ENCODE data around the gene CAMK1D.
"Not testable (repeated sequence)": the region's sequence is repeated elsewhere in the genome, so short reads cannot be mapped to it uniquely, and the experiment has no call there.

The CAMK1D gene

GRCh38 chr10:12735843-12736462 is 386.6 kb downstream of the CAMK1D start:
- Histone ChIP-seq H3K27me3 (ENCODE audit: control insufficient read depth, insufficient read depth, low read length) (no peaks in the 10 kb centered on the region), H3K9ac (ENCODE audit: low read length) (no peak overlapping the region), H3K4me3 (ENCODE audit: low read length) (no peak overlapping the region), H3K9me3 (ENCODE audit: control insufficient read depth, low read length) (no peaks in the 10 kb centered on the region), H3K36me3 (ENCODE audit: control insufficient read depth, insufficient read depth, low read length) (no peaks in the 10 kb centered on the region), H3K4me1 (ENCODE audit: control insufficient read depth, insufficient read depth, low read length) (no peaks in the 10 kb centered on the region)

GRCh38 chr10:12740813-12741212 is 391.5 kb downstream of the CAMK1D start:
- Histone ChIP-seq H3K4me1 (ENCODE audit: control insufficient read depth, insufficient read depth, low read length) (no peaks in the 10 kb centered on the region), H3K9me3 (ENCODE audit: control insufficient read depth, low read length) (no peaks in the 10 kb centered on the region), H3K36me3 (ENCODE audit: control insufficient read depth, insufficient read depth, low read length) (no peaks in the 10 kb centered on the region), H3K4me3 (ENCODE audit: low read length) (no peak overlapping the region), H3K27me3 (ENCODE audit: control insufficient read depth, insufficient read depth, low read length) (no peaks in the 10 kb centered on the region), H3K9ac (ENCODE audit: low read length) (no peak overlapping the region)

GRCh38 chr10:12741360-12741804 is 392.0 kb downstream of the CAMK1D start:
- Histone ChIP-seq H3K36me3 (ENCODE audit: control insufficient read depth, insufficient read depth, low read length) (no peaks in the 10 kb centered on the region), H3K4me1 (ENCODE audit: control insufficient read depth, insufficient read depth, low read length) (no peaks in the 10 kb centered on the region), H3K9me3 (ENCODE audit: control insufficient read depth, low read length) (no peaks in the 10 kb centered on the region), H3K27me3 (ENCODE audit: control insufficient read depth, insufficient read depth, low read length) (no peaks in the 10 kb centered on the region), H3K4me3 (ENCODE audit: low read length) (no peak overlapping the region), H3K9ac (ENCODE audit: low read length) (no peak overlapping the region)

GRCh38 chr10:12742771-12743170 is 393.4 kb downstream of the CAMK1D start:
- H3K4me3 ChIP-seq (ENCODE audit: low read length): no peak overlapping the region
- no peaks in the 10 kb centered on the region for H3K9me3 ChIP-seq (ENCODE audit: control insufficient read depth, low read length)
- H3K9ac ChIP-seq (ENCODE audit: low read length): no peak overlapping the region
- H3K4me1 ChIP-seq (ENCODE audit: control insufficient read depth, insufficient read depth, low read length): no peaks in the 10 kb centered on the region
- no peaks in the 10 kb centered on the region for H3K27me3 ChIP-seq (ENCODE audit: control insufficient read depth, insufficient read depth, low read length)
- no peaks in the 10 kb centered on the region for H3K36me3 ChIP-seq (ENCODE audit: control insufficient read depth, insufficient read depth, low read length)

GRCh38 chr10:12743466-12743865 is 394.1 kb downstream of the CAMK1D start:
- H3K27me3 ChIP-seq (ENCODE audit: control insufficient read depth, insufficient read depth, low read length); H3K9me3 ChIP-seq (ENCODE audit: control insufficient read depth, low read length); H3K9ac ChIP-seq (ENCODE audit: low read length); H3K36me3 ChIP-seq (ENCODE audit: control insufficient read depth, insufficient read depth, low read length); H3K4me1 ChIP-seq (ENCODE audit: control insufficient read depth, insufficient read depth, low read length); H3K4me3 ChIP-seq (ENCODE audit: low read length): not testable (repeated sequence)

GRCh38 chr10:12743941-12744340 is 394.6 kb downstream of the CAMK1D start:
- no peak overlapping the region for H3K9ac ChIP-seq (ENCODE audit: low read length)
- no peak overlapping the region for H3K4me3 ChIP-seq (ENCODE audit: low read length)
- H3K4me1 ChIP-seq (ENCODE audit: control insufficient read depth, insufficient read depth, low read length): no peaks in the 10 kb centered on the region
- H3K27me3 ChIP-seq (ENCODE audit: control insufficient read depth, insufficient read depth, low read length): no peaks in the 10 kb centered on the region
- H3K9me3 ChIP-seq (ENCODE audit: control insufficient read depth, low read length): no peaks in the 10 kb centered on the region
- H3K36me3 ChIP-seq (ENCODE audit: control insufficient read depth, insufficient read depth, low read length): no peaks in the 10 kb centered on the region

GRCh38 chr10:12748186-12748585 is 398.8 kb downstream of the CAMK1D start:
- Histone ChIP-seq H3K36me3 (ENCODE audit: control insufficient read depth, insufficient read depth, low read length) (no peaks in the 10 kb centered on the region), H3K4me3 (ENCODE audit: low read length) (no peak overlapping the region), H3K9me3 (ENCODE audit: control insufficient read depth, low read length) (no peaks in the 10 kb centered on the region), H3K4me1 (ENCODE audit: control insufficient read depth, insufficient read depth, low read length) (no peaks in the 10 kb centered on the region), H3K27me3 (ENCODE audit: control insufficient read depth, insufficient read depth, low read length) (no peaks in the 10 kb centered on the region), H3K9ac (ENCODE audit: low read length) (no peak overlapping the region)

GRCh38 chr10:12749760-12750478 is 400.6 kb downstream of the CAMK1D start:
- Histone ChIP-seq H3K36me3 (ENCODE audit: control insufficient read depth, insufficient read depth, low read length) (no peaks in the 10 kb centered on the region), H3K27me3 (ENCODE audit: control insufficient read depth, insufficient read depth, low read length) (no peaks in the 10 kb centered on the region), H3K9me3 (ENCODE audit: control insufficient read depth, low read length) (no peaks in the 10 kb centered on the region), H3K4me1 (ENCODE audit: control insufficient read depth, insufficient read depth, low read length) (no peaks in the 10 kb centered on the region), H3K4me3 (ENCODE audit: low read length) (no peak overlapping the region), H3K9ac (ENCODE audit: low read length) (no peak overlapping the region)

GRCh38 chr10:12750526-12751201 is 401.3 kb downstream of the CAMK1D start:
- Histone ChIP-seq H3K27me3 (ENCODE audit: control insufficient read depth, insufficient read depth, low read length) (no peaks in the 10 kb centered on the region), H3K9ac (ENCODE audit: low read length) (no peak overlapping the region), H3K9me3 (ENCODE audit: control insufficient read depth, low read length) (no peaks in the 10 kb centered on the region), H3K4me3 (ENCODE audit: low read length) (no peak overlapping the region), H3K4me1 (ENCODE audit: control insufficient read depth, insufficient read depth, low read length) (no peaks in the 10 kb centered on the region), H3K36me3 (ENCODE audit: control insufficient read depth, insufficient read depth, low read length) (no peaks in the 10 kb centered on the region)

- Histone ChIP-seq H3K27me3 (ENCODE audit: control insufficient read depth, insufficient read depth, low read length) (no peaks in the 10 kb centered on the region), H3K4me1 (ENCODE audit: control insufficient read depth, insufficient read depth, low read length) (no peaks in the 10 kb centered on the region), H3K36me3 (ENCODE audit: control insufficient read depth, insufficient read depth, low read length) (no peaks in the 10 kb centered on the region), H3K9ac (ENCODE audit: low read length) (no peak overlapping the region), H3K9me3 (ENCODE audit: control insufficient read depth, low read length) (no peaks in the 10 kb centered on the region), H3K4me3 (ENCODE audit: low read length) (no peak overlapping the region)
Observed at GRCh38 chr10:12755075-12755474, 405.7 kb downstream of the CAMK1D start.

GRCh38 chr10:12757351-12757750 is 408.0 kb downstream of the CAMK1D start:
- Histone ChIP-seq H3K9ac (ENCODE audit: low read length) (no peak overlapping the region), H3K4me1 (ENCODE audit: control insufficient read depth, insufficient read depth, low read length) (no peaks in the 10 kb centered on the region), H3K36me3 (ENCODE audit: control insufficient read depth, insufficient read depth, low read length) (no peaks in the 10 kb centered on the region), H3K4me3 (ENCODE audit: low read length) (no peak overlapping the region), H3K27me3 (ENCODE audit: control insufficient read depth, insufficient read depth, low read length) (no peaks in the 10 kb centered on the region), H3K9me3 (ENCODE audit: control insufficient read depth, low read length) (no peaks in the 10 kb centered on the region)

GRCh38 chr10:12758271-12758670 is 408.9 kb downstream of the CAMK1D start:
- no peaks in the 10 kb centered on the region for H3K9me3 ChIP-seq (ENCODE audit: control insufficient read depth, low read length)
- H3K27me3 ChIP-seq (ENCODE audit: control insufficient read depth, insufficient read depth, low read length): no peaks in the 10 kb centered on the region
- no peak overlapping the region for H3K4me3 ChIP-seq (ENCODE audit: low read length)
- H3K4me1 ChIP-seq (ENCODE audit: control insufficient read depth, insufficient read depth, low read length): no peaks in the 10 kb centered on the region
- H3K36me3 ChIP-seq (ENCODE audit: control insufficient read depth, insufficient read depth, low read length): no peaks in the 10 kb centered on the region
- no peak overlapping the region for H3K9ac ChIP-seq (ENCODE audit: low read length)
